OCI-LY7 (cell line): ENCODE data around the gene ZNF565.

ENCODE experiments used
- EZH2phosphoT487 ChIP-seq: fragments of 200-600 bp; sonication (generic); IDR thresholded peaks from 2 replicates; pipeline ENCODE4 v1.6.1; 2018; ENCODE audit warnings: low read depth, borderline replicate concordance, mild to moderate bottlenecking, mixed run types, antibody characterized with exemption, low read length, moderate library complexity, mixed read lengths
- TF ChIP-seq, protein P1 (sequence below): fragments of 200-600 bp; sonication (generic); conservative IDR thresholded peaks from 2 replicates; pipeline ENCODE4 v1.5.1; 2014; ENCODE audit warnings: mild to moderate bottlenecking, antibody characterized with exemption, low read length, moderate library complexity, mixed read lengths

DNA sequence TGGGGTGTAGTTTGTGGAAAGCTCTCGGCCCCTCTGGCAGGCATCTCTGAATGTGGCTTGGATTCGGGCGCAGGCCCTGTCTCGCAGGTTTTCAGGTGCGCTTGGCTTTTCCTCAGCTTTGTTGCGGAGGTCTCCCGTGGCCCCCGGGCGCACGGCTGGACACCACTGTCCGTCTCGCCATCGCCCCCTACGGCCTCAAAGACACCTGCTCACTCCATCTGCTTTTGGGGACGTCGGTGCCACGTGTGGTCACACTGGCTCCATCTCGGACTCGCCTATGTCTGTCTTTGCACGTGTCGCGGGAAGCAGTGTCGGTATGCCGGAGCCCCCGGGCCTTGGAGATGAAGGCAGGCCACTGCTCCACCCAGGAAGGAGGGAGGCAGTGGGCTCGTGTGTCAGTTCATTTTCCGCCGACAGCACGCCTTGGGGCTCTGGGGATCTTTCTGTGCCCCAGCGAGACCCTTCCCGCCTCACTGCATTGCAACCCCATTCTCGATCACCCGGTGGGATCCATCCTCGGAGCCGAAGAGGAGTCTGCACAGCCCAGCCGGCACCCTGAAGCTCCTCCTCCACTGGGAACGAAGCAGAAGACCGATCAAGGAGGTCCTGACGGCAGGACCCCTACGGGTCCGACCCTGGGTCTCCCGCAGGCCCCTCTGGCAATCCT is 42.5 kb upstream of the ZNF565 start:
- TF ChIP-seq, protein P1, sequence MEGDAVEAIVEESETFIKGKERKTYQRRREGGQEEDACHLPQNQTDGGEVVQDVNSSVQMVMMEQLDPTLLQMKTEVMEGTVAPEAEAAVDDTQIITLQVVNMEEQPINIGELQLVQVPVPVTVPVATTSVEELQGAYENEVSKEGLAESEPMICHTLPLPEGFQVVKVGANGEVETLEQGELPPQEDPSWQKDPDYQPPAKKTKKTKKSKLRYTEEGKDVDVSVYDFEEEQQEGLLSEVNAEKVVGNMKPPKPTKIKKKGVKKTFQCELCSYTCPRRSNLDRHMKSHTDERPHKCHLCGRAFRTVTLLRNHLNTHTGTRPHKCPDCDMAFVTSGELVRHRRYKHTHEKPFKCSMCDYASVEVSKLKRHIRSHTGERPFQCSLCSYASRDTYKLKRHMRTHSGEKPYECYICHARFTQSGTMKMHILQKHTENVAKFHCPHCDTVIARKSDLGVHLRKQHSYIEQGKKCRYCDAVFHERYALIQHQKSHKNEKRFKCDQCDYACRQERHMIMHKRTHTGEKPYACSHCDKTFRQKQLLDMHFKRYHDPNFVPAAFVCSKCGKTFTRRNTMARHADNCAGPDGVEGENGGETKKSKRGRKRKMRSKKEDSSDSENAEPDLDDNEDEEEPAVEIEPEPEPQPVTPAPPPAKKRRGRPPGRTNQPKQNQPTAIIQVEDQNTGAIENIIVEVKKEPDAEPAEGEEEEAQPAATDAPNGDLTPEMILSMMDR = no peak
- TF ChIP-seq EZH2phosphoT487 = no peak
